Activated CD4-positive, alpha-beta T cell treated with anti-CD3 and anti-CD28 coated beads for 48 hours (primary cell): ENCODE data around the gene LMBR1.
A peak's percentile ranks its signal among the peaks of the same experiment; 100 is the strongest.

Experiments
- DNase-seq: peaks from one replicate; pipeline ENCODE4 v3.0.0-alpha.2; 2020

LMBR1 gene

DNA sequence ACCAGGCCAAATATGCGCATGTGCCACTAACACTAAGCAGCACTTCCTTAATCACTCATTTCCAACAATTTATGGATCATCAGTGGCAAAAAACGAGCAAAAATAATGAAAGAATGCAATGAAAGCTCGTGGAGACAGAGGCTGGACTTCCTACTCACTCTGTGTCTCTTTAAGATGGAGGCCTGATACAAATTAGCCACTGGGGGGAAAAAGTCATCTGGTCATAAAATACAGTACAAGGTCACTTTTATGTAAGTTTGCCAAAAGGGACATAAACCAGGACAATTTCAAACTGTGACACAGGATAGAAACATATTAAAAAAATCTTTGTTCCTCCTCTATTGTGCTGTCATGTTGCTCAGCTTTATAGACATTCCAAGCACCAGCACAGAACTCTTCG, 101.7 kb downstream of the LMBR1 start:
- no peak for DNase-seq

DNA sequence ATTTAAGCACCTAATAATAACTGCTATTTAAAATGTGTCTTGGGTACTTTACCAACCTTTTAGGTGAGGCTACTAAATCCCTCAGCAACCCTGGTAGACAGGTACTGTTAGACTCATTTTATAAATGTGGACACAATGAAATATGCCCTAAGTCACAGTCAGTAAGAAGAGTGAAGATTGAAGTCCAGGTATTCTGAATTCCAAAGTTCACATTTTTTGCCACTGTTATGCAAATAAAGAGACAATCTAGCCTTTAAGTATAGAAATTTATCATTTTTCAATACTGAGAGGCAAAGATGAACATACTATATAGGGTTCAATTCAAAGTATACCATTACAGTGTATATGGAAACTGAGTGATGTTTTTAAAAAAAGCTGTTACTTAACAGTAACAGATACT, 102.7 kb downstream of the LMBR1 start:
- no peak for DNase-seq

DNA sequence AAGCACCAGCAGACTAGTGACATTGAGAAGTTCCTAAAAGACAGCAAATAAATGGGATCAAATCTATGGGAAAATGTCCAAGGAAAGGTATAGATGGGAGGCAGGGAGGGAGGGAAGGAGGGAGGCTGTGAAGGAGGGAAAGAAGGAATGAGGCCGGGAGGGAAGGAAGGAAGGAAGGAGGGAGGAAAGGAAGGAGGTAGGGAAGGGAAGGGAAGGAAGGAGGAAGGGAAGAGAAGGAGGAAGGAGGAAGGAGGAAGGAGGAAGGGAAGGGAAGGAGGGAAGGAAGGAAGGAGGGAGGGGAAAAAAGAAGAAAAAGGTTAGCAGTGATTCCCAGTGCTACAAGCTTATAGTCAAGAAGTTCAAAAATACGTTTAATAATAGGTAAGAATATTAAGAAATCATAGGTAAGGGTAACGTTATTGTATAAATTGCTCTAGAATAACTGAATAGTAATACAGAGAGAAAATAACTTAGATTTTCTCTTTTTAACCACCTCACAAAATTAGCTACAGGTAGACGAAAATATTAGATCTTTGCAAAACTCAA, 106.9 kb downstream of the LMBR1 start:
- no peak for DNase-seq

- DNase-seq = no peak
Observed at GRCh38 chr7:156783864-156784263, 109.1 kb downstream of the LMBR1 start.

GRCh38 chr7:156781972-156782371, 111.0 kb downstream of the LMBR1 start:
- DNase-seq = no peak

DNA sequence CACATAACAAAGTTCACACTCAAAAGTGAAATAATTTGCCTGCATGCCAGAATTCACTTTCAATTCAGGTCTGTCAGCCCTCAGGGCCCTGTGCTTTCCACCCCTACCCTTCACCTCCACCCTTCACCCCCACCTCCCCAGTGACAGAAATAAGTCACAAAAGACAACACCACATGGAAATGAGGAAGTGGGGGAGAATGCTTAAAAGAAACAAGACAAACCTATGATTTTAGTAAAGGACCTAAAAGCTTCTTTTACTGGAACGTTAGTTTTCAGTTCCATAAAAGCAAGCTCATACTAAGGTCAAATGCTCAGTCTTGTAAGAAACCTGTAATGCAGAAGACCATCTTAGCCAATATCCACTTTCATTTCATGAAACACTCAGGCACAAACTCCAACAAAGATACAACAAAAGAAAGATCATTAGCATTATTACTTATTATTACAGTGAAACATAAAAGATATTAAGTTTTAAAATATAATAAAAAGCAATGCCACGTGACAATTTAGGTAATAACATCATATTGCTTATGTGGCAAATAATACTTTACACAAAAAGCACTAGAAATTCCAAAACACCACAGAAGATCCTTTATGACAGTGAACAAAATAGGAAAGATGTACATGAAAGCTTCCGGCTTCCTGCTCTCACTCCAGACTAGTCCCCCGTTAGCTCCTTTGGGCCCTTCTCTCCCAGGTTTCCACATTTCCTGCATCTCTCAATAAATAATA, 112.1 kb downstream of the LMBR1 start:
- peak; percentile 52 for DNase-seq

DNA sequence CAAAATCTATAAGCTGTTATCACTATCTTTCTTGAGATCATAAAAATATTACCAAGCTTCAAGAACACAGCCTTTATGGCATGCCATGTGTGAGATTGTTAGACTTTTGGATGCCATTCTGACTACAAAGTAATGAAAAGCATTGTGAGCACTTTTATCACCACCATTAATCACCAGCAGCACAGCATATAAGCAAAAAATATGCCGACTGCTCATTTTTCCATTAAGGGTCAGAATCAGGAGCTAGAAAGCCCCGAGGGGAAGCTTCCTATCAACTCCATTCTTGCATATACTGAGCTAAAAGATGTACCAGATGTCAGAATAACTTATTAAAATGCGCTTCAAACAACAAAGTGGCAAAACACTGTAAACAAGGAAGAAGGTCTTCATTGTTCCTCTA, 114.3 kb downstream of the LMBR1 start:
- DNase-seq = no peak

- no peak for DNase-seq
Observed at GRCh38 chr7:156778201-156778600, 114.8 kb downstream of the LMBR1 start.

DNA sequence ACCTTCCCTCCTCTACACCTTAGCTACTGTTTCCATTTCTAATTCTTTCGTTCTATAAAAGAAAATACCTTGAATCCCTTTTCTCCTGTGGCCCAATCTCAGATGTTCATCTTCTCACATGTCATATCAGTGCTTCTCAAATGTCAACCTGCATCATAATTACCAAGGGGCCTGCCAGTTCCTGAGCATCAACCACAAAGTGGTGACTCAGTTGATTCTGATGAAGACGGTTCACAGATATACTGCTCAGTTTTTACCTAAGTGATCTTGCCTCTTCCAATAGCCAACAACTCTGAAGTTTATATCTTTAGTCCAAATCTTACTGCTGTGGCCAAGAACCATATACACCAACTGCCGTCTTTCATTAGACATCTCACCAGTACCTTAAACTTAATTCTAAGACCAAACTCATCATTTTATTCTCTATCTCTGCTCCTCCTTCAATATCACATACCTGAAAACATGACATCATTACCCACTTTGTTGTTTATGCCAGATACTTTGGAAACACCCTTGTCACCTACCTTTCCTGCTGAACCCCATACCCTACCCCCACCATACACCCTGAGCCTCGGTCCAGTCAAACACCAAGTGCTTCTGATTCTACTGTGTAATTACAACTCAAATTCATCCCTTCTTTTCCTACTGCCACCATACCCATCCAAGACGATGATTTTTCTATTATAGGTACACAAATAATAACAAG, 115.5 kb downstream of the LMBR1 start:
- peak; percentile 61 for DNase-seq

- no peak for DNase-seq
Observed at GRCh38 chr7:156776527-156776926, 116.5 kb downstream of the LMBR1 start.

DNA sequence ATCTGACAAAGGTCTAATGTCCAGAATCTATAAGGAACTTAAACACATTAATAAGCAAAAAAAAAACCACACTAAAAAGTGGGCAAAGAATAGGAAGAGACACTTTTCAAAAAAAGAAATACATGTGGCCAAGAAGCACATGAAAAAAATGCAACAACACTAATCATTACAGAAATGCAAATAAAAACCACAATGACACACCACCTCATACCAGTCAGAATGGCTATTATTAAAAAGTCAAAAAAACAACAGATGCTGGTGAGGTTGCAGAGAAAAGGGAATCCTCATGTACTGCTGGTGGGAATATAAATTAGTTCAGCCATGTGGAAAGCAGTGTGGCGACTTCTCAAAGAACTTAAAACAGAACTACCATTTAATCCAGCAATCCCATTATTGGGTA, 119.0 kb downstream of the LMBR1 start:
- no peak for DNase-seq

DNA sequence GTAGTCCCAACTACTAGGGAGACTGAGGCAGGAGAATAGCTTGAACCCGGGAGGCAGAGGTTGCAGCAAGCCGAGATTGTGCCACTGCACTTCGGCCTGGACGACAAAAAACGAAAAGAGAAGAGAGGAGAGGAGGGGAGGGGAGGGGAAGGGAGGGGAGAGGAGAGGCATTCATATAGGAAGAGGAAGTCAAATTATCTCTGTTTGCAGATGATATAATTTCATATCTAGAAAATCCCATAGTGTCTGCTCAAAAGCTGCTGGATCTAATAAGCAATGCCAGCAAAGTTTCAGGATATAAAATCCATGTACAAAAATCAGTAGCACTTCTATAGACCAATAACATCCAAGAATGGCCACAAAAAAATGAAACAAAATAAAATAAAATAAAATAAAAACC, 120.3 kb downstream of the LMBR1 start:
- DNase-seq = no peak

DNA sequence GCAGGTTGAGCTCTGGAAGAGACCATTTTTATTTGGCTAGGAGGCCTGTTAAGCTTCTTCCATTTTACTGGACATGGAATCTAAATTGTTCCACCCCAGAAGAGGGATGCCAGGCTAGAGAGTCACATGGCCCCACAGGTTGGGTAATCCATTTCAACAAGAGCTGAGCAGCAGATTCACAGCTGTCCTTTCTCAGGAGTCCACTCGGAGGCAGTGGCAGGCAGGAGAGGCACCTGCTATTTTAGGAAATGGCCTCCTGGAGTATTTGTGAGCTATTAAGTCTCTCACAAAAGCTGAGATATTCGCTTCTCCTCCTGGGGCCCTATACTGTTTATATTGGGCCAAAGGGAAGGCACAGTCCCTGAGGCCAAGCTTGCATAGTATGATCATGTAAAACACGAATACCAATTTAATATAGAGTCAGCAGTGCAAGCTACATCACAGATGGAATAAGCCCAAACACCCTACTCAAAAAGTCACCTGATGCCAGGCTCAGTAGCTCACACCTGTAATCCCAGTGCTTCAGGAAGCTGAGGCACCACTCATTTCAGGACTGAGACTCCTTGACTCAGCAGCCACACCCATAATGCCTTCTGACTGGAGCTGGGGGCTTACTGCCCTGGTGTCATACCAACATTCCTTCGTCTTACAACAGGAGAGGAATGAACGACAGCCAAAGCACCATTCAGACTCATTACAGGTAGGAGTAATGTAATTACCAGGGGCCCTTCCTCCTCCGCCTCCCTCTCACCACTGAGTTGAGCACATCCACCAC, 124.1 kb downstream of the LMBR1 start:
- peak; percentile 56 for DNase-seq

DNA sequence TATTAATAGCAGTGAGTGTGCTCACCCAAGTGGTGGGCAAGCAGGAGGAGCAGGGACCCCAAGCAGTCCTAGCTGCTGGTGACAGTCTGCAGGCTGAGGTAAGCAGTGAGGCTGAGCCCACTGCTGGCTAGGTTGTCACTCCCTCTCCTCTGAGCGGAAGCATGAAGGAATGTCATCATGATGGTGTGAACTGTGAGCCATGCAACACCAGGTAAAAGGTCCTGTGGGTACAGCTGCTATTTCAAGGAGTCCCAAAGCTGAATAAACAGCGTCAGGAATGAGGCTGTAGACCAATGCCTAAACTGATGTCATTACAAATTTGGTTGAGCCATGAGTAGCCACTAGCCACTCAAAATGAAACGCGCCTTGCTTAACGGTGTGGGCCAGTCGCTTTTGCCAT, 126.3 kb downstream of the LMBR1 start:
- no peak for DNase-seq

DNA sequence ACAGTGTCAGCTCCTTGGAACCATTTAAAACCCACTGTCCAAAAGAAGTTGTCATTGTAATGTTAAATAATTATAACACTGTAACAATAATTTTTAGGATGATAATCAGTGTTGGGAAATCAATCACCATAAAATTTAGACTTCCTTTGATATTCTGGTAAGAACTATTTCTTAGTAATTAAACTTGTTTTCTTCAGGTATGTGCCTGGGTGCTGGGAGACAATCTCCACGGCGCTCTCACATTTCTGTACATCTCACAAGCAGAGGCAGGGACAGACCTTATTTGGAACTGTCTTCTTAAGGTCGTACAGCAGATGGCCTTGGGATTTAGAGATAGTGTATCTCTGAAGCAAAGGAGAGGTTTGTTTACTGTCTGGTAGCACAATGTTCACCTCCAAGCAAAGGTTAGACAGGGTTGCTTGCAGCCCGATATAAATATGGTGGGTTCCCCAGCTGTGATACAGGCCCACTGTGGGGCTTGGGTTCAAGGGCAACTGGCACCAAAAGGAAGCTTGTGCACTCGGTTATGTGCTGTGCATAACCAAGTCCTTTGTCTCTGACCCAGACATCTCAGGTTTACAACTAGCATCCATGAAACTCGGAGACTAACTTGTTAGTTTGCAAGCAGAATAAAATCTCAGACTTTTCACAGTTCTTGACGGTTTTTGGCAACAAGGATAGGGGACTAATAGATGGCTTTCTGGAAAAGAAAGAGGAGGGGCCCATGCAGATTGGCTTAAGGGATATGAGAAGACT, 126.9 kb downstream of the LMBR1 start:
- no peak for DNase-seq

GRCh38 chr7:156764766-156765165, 128.2 kb downstream of the LMBR1 start:
- DNase-seq = no peak

DNA sequence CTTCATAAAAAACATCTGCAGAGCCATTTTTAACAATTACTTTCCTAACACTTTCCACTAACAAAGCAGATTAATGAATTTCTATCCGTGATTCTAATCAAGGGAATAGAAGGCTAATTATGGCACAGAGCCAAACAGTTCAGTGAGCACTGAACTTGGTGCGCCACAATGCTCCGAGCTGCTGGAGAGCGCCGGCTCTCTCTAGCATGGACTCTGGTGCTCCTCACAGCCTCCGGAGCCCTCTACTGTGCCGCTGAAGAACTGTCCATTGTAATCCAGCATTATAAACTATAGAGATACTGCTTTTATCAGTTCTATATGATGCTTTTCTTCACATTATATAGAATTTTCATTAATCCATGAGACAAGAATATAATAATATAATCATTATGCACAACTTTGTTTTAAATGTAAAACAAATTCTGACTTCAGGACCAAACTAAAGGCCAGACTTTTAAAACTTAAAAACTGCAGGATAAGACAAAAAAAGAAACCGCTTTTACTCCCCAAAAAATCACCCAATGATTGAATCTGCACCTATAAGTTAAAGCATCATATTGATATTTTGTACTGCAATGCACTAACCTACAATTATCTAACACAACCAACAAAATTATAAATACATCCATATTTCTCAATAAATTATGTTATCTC, 128.8 kb downstream of the LMBR1 start:
- peak; percentile 29 for DNase-seq

GRCh38 chr7:156759579-156760202, 133.3 kb downstream of the LMBR1 start:
- DNase-seq = no peak

DNA sequence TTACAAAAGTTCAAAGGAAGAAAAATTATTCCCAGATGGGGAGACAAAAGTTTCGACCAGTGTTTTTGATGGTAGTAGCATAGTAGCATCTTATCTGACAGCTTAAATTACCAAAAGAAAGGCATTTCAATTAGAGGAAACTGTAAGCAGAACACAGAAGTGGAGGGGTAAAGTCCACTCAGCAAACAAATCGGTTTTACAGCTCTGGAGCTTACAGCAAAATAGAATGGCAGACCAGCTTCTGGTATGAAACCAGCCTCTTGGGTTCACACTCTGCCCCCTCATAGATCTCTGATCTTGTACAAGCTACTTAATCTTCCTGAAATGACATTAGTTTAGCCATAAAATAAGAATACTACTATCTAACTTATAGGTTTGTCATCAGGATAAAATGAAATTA, 133.8 kb downstream of the LMBR1 start:
- no peak for DNase-seq

- DNase-seq = no peak
Observed at GRCh38 chr7:156754201-156754600, 138.8 kb downstream of the LMBR1 start.

GRCh38 chr7:156753630-156754029, 139.4 kb downstream of the LMBR1 start:
- DNase-seq = no peak

DNA sequence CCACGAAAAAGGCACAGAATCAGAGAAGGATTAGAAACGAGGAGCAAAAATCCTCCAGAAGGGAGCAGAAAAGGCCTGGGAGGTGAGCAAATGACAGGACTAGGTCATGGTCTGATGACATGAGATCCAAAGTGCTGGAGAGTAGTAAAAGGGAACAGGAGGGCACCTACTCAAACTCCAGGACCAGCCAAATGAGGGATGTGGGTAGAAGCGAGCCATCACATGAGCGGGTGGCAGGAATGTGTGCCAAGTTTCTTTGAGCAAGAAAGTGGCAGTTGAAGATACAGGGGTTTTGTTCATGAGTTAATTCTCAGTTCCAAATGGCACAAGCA, 139.8 kb downstream of the LMBR1 start:
- DNase-seq = no peak
